Osteoblast (primary cell): Measurements from ENCODE around the gene DMD. TPM values are rescaled to one million over a fixed set of nuclear protein-coding genes. Genes with fewer than 3 reads are reported as not detected.

Experiments
- DNase-seq: peaks from one replicate; pipeline ENCODE4 v3.0.0; 2011; ENCODE audit warnings: low spot score, mixed read lengths; ENCODE audit not compliant: insufficient read length; ENCODE audit errors: missing footprints
- H2AFZ ChIP-seq: 2 replicates; pipeline ENCODE4 v1.6.0; 2011; ENCODE audit warnings: mild to moderate bottlenecking, low read length
- H3K27ac ChIP-seq: 2 replicates; pipeline ENCODE4 v1.5.1; 2011; ENCODE audit warnings: mild to moderate bottlenecking, low read depth, low read length, moderate library complexity
- H3K27me3 ChIP-seq: 2 replicates; pipeline ENCODE4 v1.6.0; 2012; ENCODE audit warnings: mild to moderate bottlenecking, control low read depth, inconsistent platforms, low read length, moderate library complexity; ENCODE audit not compliant: insufficient read depth
- H3K36me3 ChIP-seq: 2 replicates; pipeline ENCODE4 v1.5.1; 2011; ENCODE audit warnings: mild to moderate bottlenecking, low read length, control low read depth, moderate library complexity; ENCODE audit not compliant: insufficient read depth
- H3K4me1 ChIP-seq: 2 replicates; pipeline ENCODE4 v1.5.1; 2011; ENCODE audit warnings: mild to moderate bottlenecking, low read length, control low read depth, moderate library complexity; ENCODE audit not compliant: insufficient read depth
- H3K4me2 ChIP-seq: 2 replicates; pipeline ENCODE4 v1.6.0; 2011; ENCODE audit warnings: mild to moderate bottlenecking, low read length; ENCODE audit not compliant: insufficient read depth
- H3K4me3 ChIP-seq: fragments of 200-600 bp; sonication (generic); 3 replicates; pipeline ENCODE4 v1.5.1; 2012; ENCODE audit warnings: mild to moderate bottlenecking, low read length, inconsistent platforms; ENCODE audit not compliant: insufficient read depth
- H3K79me2 ChIP-seq: 2 replicates; pipeline ENCODE4 v1.6.0; 2012; ENCODE audit warnings: mild to moderate bottlenecking, low read length, control low read depth, inconsistent platforms; ENCODE audit not compliant: insufficient read depth
- H3K9me3 ChIP-seq: 2 replicates; pipeline ENCODE4 v1.5.1; 2011; ENCODE audit warnings: low read depth, low read length, control low read depth
- H4K20me1 ChIP-seq: 2 replicates; pipeline ENCODE4 v1.6.0; 2012; ENCODE audit warnings: mild to moderate bottlenecking, low read length, control low read depth; ENCODE audit not compliant: insufficient read depth
- total RNA-seq: library from RNA; depleted of rRNA; stranded (reverse); fragments of >200 nt; gene quantifications from 2 replicates; pipeline ENCODE4 v1.2.3, GENCODE V29; 2012
- TF ChIP-seq, protein P1 (sequence below): IDR thresholded peaks from 2 replicates; pipeline ENCODE4 v1.5.1; 2011; ENCODE audit warnings: mild to moderate bottlenecking, low read depth, low read length, moderate library complexity; ENCODE audit errors: extremely low read depth

Gene DMD
- total RNA-seq, 1 donor: 12.7 TPM

DNA sequence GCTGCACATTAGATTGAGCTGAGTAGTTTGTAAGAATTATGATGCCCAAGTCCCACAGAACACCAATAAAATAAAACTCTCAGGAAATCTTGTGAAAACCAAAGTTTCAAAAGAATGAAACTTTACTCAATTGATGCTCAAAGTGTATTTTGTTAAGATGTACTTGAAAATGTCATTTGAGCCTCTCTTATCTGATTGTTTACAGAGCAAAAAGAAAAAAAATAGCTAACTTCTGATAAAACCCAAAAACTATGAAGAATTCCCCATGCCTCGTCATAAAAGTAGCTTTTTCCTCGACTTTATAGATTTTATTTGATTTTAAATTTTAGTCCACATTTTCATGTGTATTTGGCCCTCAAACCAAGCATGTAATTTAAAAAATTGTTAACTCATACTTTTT is 1618.0 kb downstream of the DMD start:
- H2AFZ ChIP-seq: no peak overlapping the region
- no peaks in the 10 kb centered on the region for H4K20me1 ChIP-seq
- no peak for DNase-seq
- H3K4me2 ChIP-seq: no peak overlapping the region
- H3K4me1 ChIP-seq: no peaks in the 10 kb centered on the region
- TF ChIP-seq, protein P1, sequence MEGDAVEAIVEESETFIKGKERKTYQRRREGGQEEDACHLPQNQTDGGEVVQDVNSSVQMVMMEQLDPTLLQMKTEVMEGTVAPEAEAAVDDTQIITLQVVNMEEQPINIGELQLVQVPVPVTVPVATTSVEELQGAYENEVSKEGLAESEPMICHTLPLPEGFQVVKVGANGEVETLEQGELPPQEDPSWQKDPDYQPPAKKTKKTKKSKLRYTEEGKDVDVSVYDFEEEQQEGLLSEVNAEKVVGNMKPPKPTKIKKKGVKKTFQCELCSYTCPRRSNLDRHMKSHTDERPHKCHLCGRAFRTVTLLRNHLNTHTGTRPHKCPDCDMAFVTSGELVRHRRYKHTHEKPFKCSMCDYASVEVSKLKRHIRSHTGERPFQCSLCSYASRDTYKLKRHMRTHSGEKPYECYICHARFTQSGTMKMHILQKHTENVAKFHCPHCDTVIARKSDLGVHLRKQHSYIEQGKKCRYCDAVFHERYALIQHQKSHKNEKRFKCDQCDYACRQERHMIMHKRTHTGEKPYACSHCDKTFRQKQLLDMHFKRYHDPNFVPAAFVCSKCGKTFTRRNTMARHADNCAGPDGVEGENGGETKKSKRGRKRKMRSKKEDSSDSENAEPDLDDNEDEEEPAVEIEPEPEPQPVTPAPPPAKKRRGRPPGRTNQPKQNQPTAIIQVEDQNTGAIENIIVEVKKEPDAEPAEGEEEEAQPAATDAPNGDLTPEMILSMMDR: no peak
- no peaks in the 10 kb centered on the region for H3K27me3 ChIP-seq
- no peaks in the 10 kb centered on the region for H3K36me3 ChIP-seq
- no peak overlapping the region for H3K4me3 ChIP-seq
- H3K79me2 ChIP-seq: no peaks in the 10 kb centered on the region
- no peaks in the 10 kb centered on the region for H3K9me3 ChIP-seq
- no peak overlapping the region for H3K27ac ChIP-seq

- H2AFZ ChIP-seq: no peak overlapping the region
- H3K36me3 ChIP-seq: no peaks in the 10 kb centered on the region
- no peaks in the 10 kb centered on the region for H3K4me1 ChIP-seq
- H3K9me3 ChIP-seq: no peaks in the 10 kb centered on the region
- DNase-seq: no peak
- H3K79me2 ChIP-seq: no peaks in the 10 kb centered on the region
- TF ChIP-seq, protein P1: no peak
- no peaks in the 10 kb centered on the region for H4K20me1 ChIP-seq
- H3K4me2 ChIP-seq: no peak overlapping the region
- H3K4me3 ChIP-seq: no peak overlapping the region
- no peak overlapping the region for H3K27ac ChIP-seq
- no peaks in the 10 kb centered on the region for H3K27me3 ChIP-seq
Observed at GRCh38 chrX:31591355-31591754, 1620.0 kb downstream of the DMD start.

DNA sequence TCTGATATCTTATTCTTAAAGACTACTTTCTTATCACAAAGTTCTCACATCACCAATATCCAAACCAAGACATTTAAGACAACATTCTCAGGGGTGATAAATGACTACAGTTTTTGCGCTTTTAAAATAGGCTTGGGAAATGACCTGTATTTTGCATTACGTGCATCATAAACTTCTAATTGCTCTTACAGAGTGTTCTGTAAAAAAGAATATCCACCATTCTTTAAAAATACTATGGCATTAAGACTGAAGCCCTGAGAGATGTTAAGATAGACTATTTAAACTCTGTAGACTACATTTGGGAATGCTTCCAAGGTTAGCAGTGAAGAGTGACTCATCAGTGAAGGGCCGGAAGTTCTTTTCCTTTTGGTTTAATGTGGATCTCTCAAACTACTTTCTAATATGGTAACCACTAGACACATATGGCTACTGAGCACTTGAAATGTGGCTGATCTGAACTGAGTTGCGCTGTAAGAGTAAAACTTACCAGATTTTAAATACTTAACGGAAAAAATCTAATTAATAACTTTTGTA is 1620.7 kb downstream of the DMD start:
- Histone ChIP-seq H3K4me3 (no peak overlapping the region), H4K20me1 (no peaks in the 10 kb centered on the region), H3K27me3 (no peaks in the 10 kb centered on the region), H3K79me2 (no peaks in the 10 kb centered on the region), H3K4me1 (no peaks in the 10 kb centered on the region), H3K27ac (no peak overlapping the region), H3K36me3 (no peaks in the 10 kb centered on the region), H2AFZ (no peak overlapping the region), H3K4me2 (no peak overlapping the region), H3K9me3 (no peaks in the 10 kb centered on the region)
- TF ChIP-seq, protein P1: no peak
- no peak for DNase-seq

DNA sequence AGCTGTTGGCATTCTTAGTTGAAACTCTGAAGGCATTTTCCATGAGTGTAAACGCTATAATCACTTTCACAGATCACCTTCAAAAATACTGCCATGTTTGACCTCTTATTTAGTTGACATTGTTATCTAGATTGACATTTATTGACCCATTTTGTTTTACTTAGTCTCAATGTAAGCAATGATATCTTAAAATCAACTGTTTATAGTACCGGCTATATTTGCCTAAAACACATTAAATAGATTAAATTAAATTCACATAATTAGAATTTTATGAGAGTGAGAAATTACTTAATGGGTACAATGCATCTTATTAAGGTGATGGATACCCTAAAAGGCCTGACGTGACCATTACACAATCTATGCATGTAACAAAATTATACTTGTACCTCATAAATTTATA is 1621.8 kb downstream of the DMD start:
- Histone ChIP-seq H3K36me3 (no peaks in the 10 kb centered on the region), H3K27ac (no peak overlapping the region), H3K4me1 (no peaks in the 10 kb centered on the region), H3K27me3 (no peaks in the 10 kb centered on the region), H4K20me1 (no peaks in the 10 kb centered on the region), H3K79me2 (no peaks in the 10 kb centered on the region), H3K4me3 (no peak overlapping the region), H3K4me2 (no peak overlapping the region), H2AFZ (no peak overlapping the region), H3K9me3 (no peaks in the 10 kb centered on the region)
- DNase-seq: no peak
- TF ChIP-seq, protein P1: no peak
